Hepatic stellate cell (primary cell): ENCODE results near the gene RABEP1.
A peak's percentile ranks its signal among the peaks of the same experiment; 100 is the strongest.
"Not testable (repeated sequence)": the region's sequence is repeated elsewhere in the genome, so short reads cannot be mapped to it uniquely, and the experiment has no call there.

Experiments used
- DNase-seq: peaks from one replicate; pipeline ENCODE4 v3.0.0; 2011; ENCODE audit warnings: low spot score

RABEP1 gene

DNA sequence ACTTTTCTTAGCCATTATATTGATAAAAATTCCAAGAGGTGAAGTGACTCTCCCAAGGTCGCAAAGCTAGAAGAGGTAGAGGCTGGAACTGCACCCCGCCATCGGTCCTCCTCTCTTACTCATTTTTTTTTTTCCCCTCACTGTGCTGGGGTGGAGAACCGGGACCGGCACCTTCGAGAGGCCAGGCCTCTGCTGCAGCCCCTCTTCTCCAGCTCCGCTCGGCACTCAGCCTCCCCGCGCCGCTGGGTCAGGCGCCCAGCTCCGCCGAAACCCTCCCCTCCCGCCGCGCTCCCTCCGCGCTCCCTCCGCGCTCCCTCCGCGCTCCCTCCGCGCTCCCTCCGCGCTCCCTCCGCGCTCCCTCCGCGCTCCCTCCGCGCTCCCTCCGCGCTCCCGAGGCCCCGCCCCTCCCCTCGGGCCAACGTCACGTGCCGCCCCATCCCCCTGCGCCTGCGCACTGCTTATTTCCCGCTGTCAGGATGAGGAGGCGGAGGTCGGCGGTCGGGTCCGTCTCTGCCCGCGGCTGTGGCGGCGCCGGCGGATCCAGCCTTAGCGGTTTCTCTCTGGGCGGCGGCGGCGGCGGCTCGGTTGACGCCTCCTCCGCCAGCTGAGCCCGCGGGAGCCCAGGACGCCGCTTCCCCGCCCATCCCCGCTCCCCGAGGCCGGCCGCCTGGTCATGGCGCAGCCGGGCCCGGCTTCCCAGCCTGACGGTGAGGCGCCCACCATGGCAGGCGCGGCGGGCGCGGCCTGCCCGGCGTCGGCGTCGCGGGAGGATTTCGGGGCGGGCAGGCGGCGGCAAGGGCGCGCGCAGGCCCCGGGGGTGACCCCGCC, at the start of gene RABEP1:
RABEP1 (plus strand) TSS at position 471 of the 828 bp plus-strand sequence; CDS start at position 674, 203 bp downstream.
- peak; percentile 90 for DNase-seq

GRCh38 chr17:5233492-5233891, 48.6 kb upstream of the RABEP1 start:
- not testable (repeated sequence) for DNase-seq

- no peak for DNase-seq
Observed at GRCh38 chr17:5234645-5235576, 47.2 kb upstream of the RABEP1 start, which contains the start of gene SCIMP. SCIMP (minus strand) TSS chr17:5234860; CDS start chr17:5234755, 105 bp downstream.

DNA sequence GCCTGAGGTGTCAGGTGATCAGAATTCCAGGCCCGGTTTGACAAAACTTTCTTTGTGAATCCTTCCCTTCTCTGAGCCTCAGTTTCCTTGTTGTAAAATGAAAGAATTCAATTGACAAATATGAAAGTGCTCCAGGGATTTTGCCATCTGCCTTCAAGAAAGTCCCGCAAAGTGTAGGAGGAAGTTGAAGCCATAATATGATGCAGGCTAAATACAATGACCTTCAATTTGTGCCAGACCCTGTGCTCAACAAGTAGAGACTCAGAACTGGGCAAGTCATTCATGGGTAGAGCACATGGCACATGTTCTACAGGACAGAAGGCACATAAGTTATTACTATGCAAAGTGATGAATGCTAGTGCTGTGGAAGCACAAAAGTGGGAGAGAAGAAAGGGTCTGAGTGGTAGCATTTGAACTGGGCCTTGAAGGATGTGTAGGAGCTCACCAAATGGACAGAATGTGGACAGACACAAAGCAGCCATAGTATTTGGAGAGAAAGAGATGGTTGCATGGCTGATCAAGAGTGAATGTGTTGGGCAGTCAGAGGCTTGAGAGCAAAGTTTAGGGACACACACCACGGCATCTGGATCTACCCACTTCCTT, 45.0 kb upstream of the RABEP1 start:
- no peak for DNase-seq

GRCh38 chr17:5237541-5238016, 44.5 kb upstream of the RABEP1 start:
- DNase-seq, result peak; percentile 40

DNA sequence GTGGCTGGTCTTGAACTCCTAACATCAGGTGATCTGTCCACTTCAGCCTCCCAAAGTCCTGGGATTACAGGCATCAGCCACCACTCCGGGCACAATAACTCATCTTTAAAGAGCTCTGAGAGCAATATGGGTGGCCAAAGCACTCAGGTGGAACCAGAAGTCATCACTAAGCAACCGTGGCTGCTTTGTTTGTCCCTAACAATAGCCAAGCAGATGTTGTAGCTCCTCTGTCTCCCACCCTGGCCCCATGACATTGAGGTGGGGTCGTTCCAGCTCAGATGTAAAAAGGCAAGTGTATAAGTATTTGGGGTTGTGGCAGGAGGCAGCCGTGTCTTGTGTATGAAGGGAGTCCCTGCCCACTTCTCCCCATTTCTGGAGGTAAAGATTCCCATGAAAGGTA, 43.8 kb upstream of the RABEP1 start:
- DNase-seq, result no peak

- not testable (repeated sequence) for DNase-seq
Observed at GRCh38 chr17:5239769-5240168, 42.3 kb upstream of the RABEP1 start.

- no peak for DNase-seq
Observed at GRCh38 chr17:5241861-5242671, 40.0 kb upstream of the RABEP1 start.

- no peak for DNase-seq
Observed at GRCh38 chr17:5247621-5248020, 34.5 kb upstream of the RABEP1 start.

GRCh38 chr17:5248821-5249479, 33.1 kb upstream of the RABEP1 start:
- no peak for DNase-seq

DNA sequence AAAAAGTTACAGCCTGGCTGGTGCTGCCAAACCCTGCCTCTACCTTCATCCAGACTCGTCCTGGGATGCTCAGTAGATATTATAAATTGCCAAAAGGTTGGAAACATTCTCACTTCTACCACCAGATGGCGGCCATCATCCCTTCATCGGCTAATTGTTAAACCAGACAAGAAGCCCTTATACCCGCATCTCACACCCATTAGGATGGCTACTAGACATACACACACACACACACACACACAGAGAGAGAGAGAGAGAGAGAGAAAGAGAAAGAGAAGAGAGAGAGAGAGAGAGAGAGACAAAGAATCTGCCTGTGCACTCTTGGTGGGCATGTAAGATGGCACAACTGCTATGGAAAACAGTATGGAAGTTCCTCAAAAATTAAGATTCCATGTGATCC, 32.5 kb upstream of the RABEP1 start:
- peak; percentile 72 for DNase-seq

- no peak for DNase-seq
Observed at GRCh38 chr17:5254414-5254813, 27.7 kb upstream of the RABEP1 start.

DNA sequence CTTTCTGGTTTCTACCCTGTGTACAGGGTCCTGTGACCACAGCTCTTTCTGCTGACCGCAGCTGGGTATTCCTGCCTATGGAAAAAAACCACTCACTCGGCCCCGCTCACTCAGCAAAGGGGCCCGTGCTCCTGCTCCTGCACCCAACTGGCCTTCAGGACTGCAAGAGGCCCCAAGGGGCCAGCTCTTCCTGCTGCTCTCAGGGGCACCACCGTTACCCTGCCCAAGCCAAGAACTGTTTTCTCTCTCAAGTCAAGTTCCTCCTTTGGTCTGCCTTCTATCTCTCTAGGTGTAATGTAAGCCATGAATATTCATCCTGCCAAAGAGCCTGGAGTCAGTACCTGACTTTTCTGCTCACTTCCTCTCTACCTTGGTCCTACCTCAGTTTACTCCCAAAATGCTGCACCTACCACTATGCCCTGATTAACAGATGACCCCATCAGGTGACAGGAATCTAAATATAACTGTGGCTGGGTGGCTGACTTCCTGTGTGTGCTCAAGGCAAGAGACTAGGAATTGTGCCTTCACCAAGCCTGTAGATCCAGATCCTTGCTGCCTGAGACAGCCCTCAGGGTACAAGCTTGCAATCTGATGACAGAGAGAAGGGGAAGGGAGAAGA, 27.1 kb upstream of the RABEP1 start:
- no peak for DNase-seq

DNA sequence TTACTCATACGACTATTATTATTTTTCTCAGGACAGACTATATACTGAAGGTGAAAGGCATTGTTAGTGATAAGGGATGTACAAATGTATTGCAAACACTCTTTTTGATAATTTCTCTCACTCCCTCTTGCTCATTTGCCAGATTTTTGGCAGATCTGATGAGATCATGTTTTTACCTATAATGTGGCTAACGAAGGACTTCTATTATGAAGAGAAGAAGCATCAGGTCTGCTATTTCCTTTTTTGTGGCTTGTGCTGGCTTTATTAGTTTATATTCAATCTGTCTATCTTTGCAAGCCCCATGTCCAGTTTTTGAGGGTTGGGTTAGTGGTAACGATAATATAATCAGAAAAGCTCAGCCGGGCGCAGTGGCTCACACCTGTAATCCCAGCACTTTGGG, 25.0 kb upstream of the RABEP1 start:
- DNase-seq, result no peak

- no peak for DNase-seq
Observed at GRCh38 chr17:5260542-5260941, 21.5 kb upstream of the RABEP1 start.

DNA sequence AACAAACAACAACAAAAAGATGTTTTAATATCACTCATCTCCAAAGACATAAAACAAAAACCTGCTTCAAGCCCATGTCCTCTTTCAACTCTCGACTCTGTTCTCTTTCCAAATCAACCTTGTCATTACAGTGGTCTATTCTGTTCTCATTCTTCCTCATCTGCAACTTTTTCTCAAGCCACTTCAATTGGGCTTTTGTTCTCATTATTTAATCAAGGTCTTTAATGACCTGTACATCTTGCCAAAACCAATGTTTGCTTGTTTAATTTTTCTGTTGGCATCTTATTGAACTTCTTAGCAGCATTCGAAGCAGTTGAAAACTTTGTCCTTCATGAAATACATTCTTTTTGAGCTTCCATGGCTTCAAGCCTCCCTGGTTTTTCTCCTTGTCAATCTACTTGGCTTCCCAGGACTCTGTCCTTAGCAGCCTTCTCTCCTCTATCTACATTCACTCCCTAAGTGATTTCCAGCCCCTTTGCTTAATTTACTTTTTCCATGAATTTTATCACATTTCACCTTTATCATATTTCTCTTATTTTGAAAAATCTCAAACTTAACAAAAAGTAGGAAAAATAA, 19.6 kb upstream of the RABEP1 start:
- DNase-seq, result no peak

- no peak for DNase-seq
Observed at GRCh38 chr17:5263441-5263840, 18.6 kb upstream of the RABEP1 start.

DNA sequence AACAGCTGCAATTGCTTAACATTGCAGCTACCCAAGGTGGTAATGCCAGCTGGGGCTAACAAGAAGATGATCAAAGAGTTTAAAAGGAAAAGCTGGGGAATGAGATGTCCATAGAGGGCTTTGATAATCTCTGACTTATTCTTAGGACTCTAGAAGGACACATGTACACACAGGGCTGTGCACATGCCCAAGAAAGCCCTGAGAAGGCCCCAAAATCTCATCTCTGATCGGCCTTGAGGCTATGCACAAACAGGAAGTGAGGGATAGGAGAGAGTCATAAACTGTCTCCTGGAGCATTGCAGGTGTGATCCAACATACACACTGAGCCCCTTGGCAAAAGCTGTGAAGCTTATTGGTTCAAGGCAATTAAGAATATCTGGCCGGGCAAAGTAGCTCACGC, 17.2 kb upstream of the RABEP1 start:
- no peak for DNase-seq

- no peak for DNase-seq
Observed at GRCh38 chr17:5269241-5269960, 12.7 kb upstream of the RABEP1 start.
